NT2/D1 (cell line): ENCODE results near the gene HOXA6.

Source experiments
- SUZ12 ChIP-seq: IDR thresholded peaks from 2 replicates; pipeline ENCODE4 v1.6.1; 2011; ENCODE audit not compliant: insufficient read length, insufficient read depth; ENCODE audit errors: extremely low read depth
- YY1 ChIP-seq: IDR thresholded peaks from 2 replicates; pipeline ENCODE4 v1.6.1; 2011; ENCODE audit not compliant: insufficient read length, insufficient read depth
- ZNF274 ChIP-seq: IDR thresholded peaks from 2 replicates; pipeline ENCODE4 v1.6.1; 2011; ENCODE audit warnings: mild to moderate bottlenecking, low read depth, low read length

DNA sequence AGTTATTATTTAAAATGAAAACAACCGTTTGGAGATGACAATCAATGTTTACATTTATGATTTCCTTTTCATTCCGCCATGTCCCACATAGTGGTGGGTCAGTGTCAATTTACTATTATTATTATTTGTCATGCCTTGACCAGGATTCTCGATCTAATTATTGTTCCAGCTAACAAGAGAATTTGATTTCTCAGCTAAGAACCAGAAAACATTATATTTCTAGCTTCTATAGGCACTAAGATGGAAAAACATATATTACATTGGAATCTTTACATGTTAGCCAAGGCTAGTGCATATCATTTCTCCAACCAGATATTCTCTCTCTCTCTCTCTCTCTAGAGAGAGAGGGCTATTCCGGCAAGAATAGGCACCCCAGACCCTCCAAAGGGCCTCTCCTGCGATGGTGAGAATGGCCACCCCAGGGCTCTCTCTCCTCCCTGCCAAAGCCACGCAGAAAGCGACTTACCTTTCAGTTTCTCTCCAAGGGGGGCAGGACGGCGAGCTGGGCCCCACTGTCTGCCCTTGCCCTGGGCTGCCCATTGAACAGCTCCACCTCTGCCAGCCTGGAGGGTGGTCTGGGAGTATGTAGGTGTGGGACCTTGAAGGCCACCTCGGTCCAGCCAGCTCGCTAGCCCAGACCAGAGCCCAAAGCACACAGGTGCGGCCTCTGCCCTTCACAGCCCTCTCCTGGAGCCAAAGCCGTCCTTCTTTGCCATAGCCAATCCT, 2.4 kb upstream of the HOXA6 start:
- TF ChIP-seq ZNF274 (no peak), SUZ12 (no peak), YY1 (no peak)
